HepG2 (cell line): ENCODE measurements around the gene EED. TPM values are rescaled to one million over a fixed set of nuclear protein-coding genes. Genes with fewer than 3 reads are reported as not detected.

ENCODE experiments used
- ATAC-seq: fragments of 200-7000 bp; cut with Tn5 transposase; 3 replicates; pipeline ENCODE4 v1.9.1; 2020; ENCODE audit warnings: mild to moderate bottlenecking, moderate library complexity
- BruUV-seq: library from RNA; stranded (reverse); fragments of 400-500 nt; replicated peaks from 2 replicates; lab custom pipeline; 2021; lab: Mats Ljungman, UMichigan
- CTCF ChIA-PET: fragments of 300-600 bp; formaldehyde crosslinking; extraction: SDS; loops from one replicate; lab custom pipeline; 2021; ENCODE audit warnings: low total read pairs, inconsistent platforms, low intra/inter-chr PET ratio; lab: Yijun Ruan, JAX
- POLR2A ChIA-PET: fragments of 350-600 bp; sonication (Branson Sonifier 250); formaldehyde crosslinking; loops from one replicate; lab custom pipeline; 2020; ENCODE audit warnings: antibody characterized with exemption, inconsistent platforms; lab: Yijun Ruan, JAX
- DNase-seq: peaks from one replicate; pipeline ENCODE4 v3.0.0-alpha.2; 2015; ENCODE audit warnings: low spot score
- FAIRE-seq: peaks from 3 replicates; lab custom pipeline; 2011; peaks lifted over from hg19 to GRCh38; lab: Jason Lieb, UNC
- H2AFZ ChIP-seq: one replicate; pipeline ENCODE4 v1.6.1; 2011; ENCODE audit warnings: low read length, inconsistent platforms
- H3K27ac ChIP-seq: fragments of 300-600 bp; 3 replicates; pipeline ENCODE4 v1.8.0; 2011; ENCODE audit warnings: mixed run types, mild to moderate bottlenecking, mixed read lengths, low read length, inconsistent platforms; ENCODE audit not compliant: insufficient read depth; ENCODE audit errors: extremely low read length
- H3K27me3 ChIP-seq, 2 experiments: fragments of 200-600 bp in 1 of 2; 2 replicates in 1 of 2; 3 replicates in 1 of 2; pipeline versions ENCODE4 v1.6.0 to v1.8.0; 2011; ENCODE audit warnings: low read length in 2 of 2, mild to moderate bottlenecking in 2 of 2, moderate library complexity in 2 of 2, inconsistent platforms in 1 of 2; ENCODE audit not compliant: insufficient read depth in 2 of 2, control insufficient read depth in 1 of 2
- H3K36me3 ChIP-seq, 2 experiments: fragments of 200-600 bp in 1 of 2; replicated peaks in 1 of 2; 2 replicates in 1 of 2; 3 replicates in 1 of 2; pipeline versions ENCODE4 v1.5.1 to v1.8.0; 2011; ENCODE audit warnings: low read length in 2 of 2, inconsistent platforms in 1 of 2; ENCODE audit not compliant: insufficient read depth in 2 of 2, control insufficient read depth in 1 of 2
- H3K4me1 ChIP-seq: 2 replicates; pipeline ENCODE4 v1.5.1; 2012; ENCODE audit warnings: low read length, inconsistent platforms; ENCODE audit not compliant: insufficient read depth
- H3K4me2 ChIP-seq: 2 replicates; pipeline ENCODE4 v1.6.0; 2011; ENCODE audit warnings: low read depth, low read length, inconsistent platforms
- H3K4me3 ChIP-seq, 3 experiments: fragments of 200-600 bp in 1 of 3; sonication (generic), shearing (Covaris generic) in 1 of 3; replicated peaks in 1 of 3; 2 replicates each; pipeline ENCODE4 v1.5.1; 2011 to 2016; ENCODE audit warnings: low read length in 3 of 3, inconsistent platforms in 2 of 3, low read depth in 2 of 3, mild to moderate bottlenecking in 2 of 3, control low read depth in 1 of 3, mixed read lengths in 1 of 3; ENCODE audit not compliant: insufficient read depth in 1 of 3
- H3K79me2 ChIP-seq: one replicate; pipeline ENCODE4 v1.6.1; 2011; ENCODE audit warnings: low read length, inconsistent platforms; ENCODE audit not compliant: insufficient read depth
- H3K9ac ChIP-seq: 2 replicates; pipeline ENCODE4 v1.6.0; 2011; ENCODE audit warnings: mild to moderate bottlenecking, low read depth, low read length, inconsistent platforms; ENCODE audit not compliant: insufficient read depth
- H3K9me3 ChIP-seq: 2 replicates; pipeline ENCODE4 v1.5.1; 2012; ENCODE audit warnings: mild to moderate bottlenecking, low read length
- H4K20me1 ChIP-seq: 2 replicates; pipeline ENCODE4 v1.6.0; 2011; ENCODE audit warnings: inconsistent platforms, mild to moderate bottlenecking, low read length, moderate library complexity; ENCODE audit not compliant: insufficient read depth
- ARNT2 ChIP-seq: sonication (generic); formaldehyde crosslinking; IDR thresholded peaks from 2 replicates; pipeline ENCODE4 v1.8.0; 2022; ENCODE audit warnings: mild to moderate bottlenecking, low read depth, missing genetic modification reagents, moderate library complexity
- CHD4 ChIP-seq: fragments of 200-600 bp; sonication (generic); IDR thresholded peaks from 2 replicates; pipeline ENCODE4 v1.7.0; 2017; ENCODE audit warnings: mild to moderate bottlenecking, low read length, borderline replicate concordance
- ETV5 ChIP-seq: IDR thresholded peaks from 2 replicates; pipeline ENCODE4 v1.6.1; 2018; ENCODE audit warnings: missing biosample characterization, missing genetic modification reagents, inconsistent platforms, borderline replicate concordance
- FOXA3 ChIP-seq: IDR thresholded peaks from 2 replicates; pipeline ENCODE4 v1.6.1; 2016; ENCODE audit warnings: missing genetic modification reagents, missing compliant biosample characterization
- HNF4A ChIP-seq: sonication (generic); formaldehyde crosslinking; IDR thresholded peaks from 2 replicates; pipeline ENCODE4 v1.4.0; 2020; ENCODE audit warnings: missing genetic modification reagents
- NCOR1 ChIP-seq: fragments of 200-600 bp; sonication (generic); IDR thresholded peaks from 2 replicates; pipeline ENCODE4 v1.7.0; 2017; ENCODE audit warnings: antibody characterized with exemption, low read length, borderline replicate concordance
- SCMH1 ChIP-seq: sonication (generic); formaldehyde crosslinking; IDR thresholded peaks from 2 replicates; pipeline ENCODE4 v1.9.0; 2021; ENCODE audit warnings: missing genetic modification reagents, mild to moderate bottlenecking, borderline replicate concordance
- SP140L ChIP-seq: sonication (generic); formaldehyde crosslinking; IDR thresholded peaks from 2 replicates; pipeline ENCODE4 v1.4.0; 2020; ENCODE audit warnings: missing genetic modification reagents, borderline replicate concordance
- ZNF549 ChIP-seq: sonication (generic); formaldehyde crosslinking; IDR thresholded peaks from 2 replicates; pipeline ENCODE4 v1.5.0; 2020; ENCODE audit warnings: missing genetic modification reagents
- WGBS: methylation state at CpG from one replicate; pipeline ENCODE4 v1.1.6; 2017; ENCODE audit warnings: low lambda C conversion rate; 5-methylcytosine and 5-hydroxymethylcytosine counted together
- in situ Hi-C: cut with HindIII; loops from 2 replicates; pipeline ENCODE4 v1.10.0; 2017; ENCODE audit warnings: low pct_unique_long_range_greater_than_20kb; ENCODE audit not compliant: extremely low pct_ligation_motif_present
- intact Hi-C: fragments of 100-400 bp; cut with micrococcal nuclease; formaldehyde crosslinking; loops from one replicate; pipeline ENCODE4 v1.10.0; 2022; ENCODE audit not compliant: unreplicated experiment
- polyA plus RNA-seq, 8 experiments: library from polyadenylated mRNA; depleted of rRNA in 3 of 8; stranded (reverse) in 7 of 8; unstranded in 1 of 8; fragments of >200 nt; fragmentation: Illumina TruSeq in 4 of 8; extraction: Trizol in 4 of 8; gene quantifications; 2 replicates each; pipeline versions ENCODE4 v1.2.1 to v1.2.3, GENCODE V29; 2011 to 2016; ENCODE audit warnings: low read depth in 4 of 8, missing spikeins in 1 of 8, mixed read lengths in 1 of 8; ENCODE audit not compliant: insufficient read depth in 1 of 8
- total RNA-seq, 5 experiments: library from RNA; depleted of rRNA; stranded (reverse); fragments of >200 nt; fragmentation: Illumina TruSeq; extraction: Trizol; gene quantifications; 2 replicates each; pipeline ENCODE4 v1.2.3, GENCODE V29; 2016; ENCODE audit warnings: low read depth in 1 of 5
- TF ChIP-seq, protein P1 (sequence below): IDR thresholded peaks from 2 replicates; pipeline ENCODE4 v1.4.0; 2020; ENCODE audit warnings: mild to moderate bottlenecking, missing genetic modification reagents
- TF ChIP-seq, protein P2 (sequence below): IDR thresholded peaks from 2 replicates; pipeline ENCODE4 v1.6.1; 2012; ENCODE audit warnings: inconsistent platforms
- TF ChIP-seq, protein P3 (sequence below): IDR thresholded peaks from 2 replicates; pipeline ENCODE4 v1.6.1; 2016; ENCODE audit warnings: low read depth, missing genetic modification reagents, missing compliant biosample characterization

EED gene
- total and polyA plus RNA-seq, 2 of the 13 experiments (the other 11 are each of a cell fraction or from before 2014, with no cell fraction given), result 11.0 to 28.4 TPM

DNA sequence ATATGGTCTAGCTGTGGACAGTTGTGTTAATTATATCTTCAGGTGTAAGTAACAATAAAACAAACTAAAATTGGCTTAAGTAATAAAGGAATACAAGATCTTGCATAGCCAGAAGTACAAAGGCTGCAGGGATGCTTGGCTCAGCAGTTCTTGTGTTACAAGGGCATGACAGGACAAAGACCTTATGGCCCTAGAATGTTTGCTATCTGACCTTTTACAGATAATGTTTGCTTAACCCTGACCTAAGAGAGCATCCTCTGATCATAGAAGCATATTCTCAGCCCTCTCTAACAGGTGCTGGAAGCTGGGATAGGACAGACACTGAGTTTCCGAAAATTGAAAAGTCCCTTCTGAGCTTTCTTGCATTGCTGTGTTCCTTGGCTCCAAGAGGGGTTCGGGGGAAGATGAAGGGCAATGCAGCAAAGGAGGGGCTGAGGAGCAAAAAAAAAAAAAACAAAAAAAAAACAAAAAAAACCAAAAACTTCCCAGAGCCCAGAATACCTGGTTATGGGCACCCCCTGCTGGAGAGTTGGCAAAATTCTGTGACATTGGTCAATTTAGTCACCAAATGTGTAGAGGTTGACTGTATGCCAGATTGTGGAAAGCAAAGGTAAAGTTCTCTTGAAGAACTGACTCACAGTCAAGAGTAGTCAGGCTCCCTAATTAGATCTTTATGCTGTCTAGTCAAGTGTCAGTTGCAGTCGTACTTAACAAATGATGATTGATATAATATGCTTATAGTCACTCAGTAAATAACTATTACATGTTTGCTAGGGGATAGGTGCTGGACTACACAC, 47.1 kb downstream of the EED start:
- Histone ChIP-seq H4K20me1 (no peaks in the 10 kb centered on the region), H3K9me3 (no peaks in the 10 kb centered on the region), H3K27ac (no peak overlapping the region), H3K9ac (no peak overlapping the region), H3K79me2 (no peaks in the 10 kb centered on the region), H3K36me3 (no peaks in the 10 kb centered on the region), H3K4me3 (no peak overlapping the region), H2AFZ (no peak overlapping the region), H3K4me1 (peaks cover 16% of the 10 kb centered on the region), H3K27me3 (no peaks in the 10 kb centered on the region), H3K4me2 (no peak overlapping the region)
- ChIA-PET CTCF (interaction anchor here (1.2 to 1.7 kb wide), 3 partner anchors 350 to 597 kb away, joined by 3 to 6 read pairs (median 5); partner anchors contain the start of gene CCDC83), POLR2A (no interaction called here)
- intact Hi-C loops, result loop anchor here (1.0 to 2.0 kb wide), 4 partner anchors 249 to 697 kb away; partner anchors contain the start of gene CCDC83
- in situ Hi-C loops, result loop anchor here (5.0 to 10.0 kb wide), 2 partner anchors 347 to 434 kb away; partner anchors contain the start of gene CCDC83
- peak; percentile 91 for ATAC-seq
- DNase-seq, result peak; percentile 70
- BruUV-seq, result no TSS peak
- WGBS, result 4% methylated on average over 3 of the region's 3 CpGs
- FAIRE-seq, result peak; percentile 37
- peak; percentile 51 for TF ChIP-seq HNF4A (CRISPR knock-in tag)
- TF ChIP-seq ARNT2 (CRISPR knock-in tag), result no peak
- TF ChIP-seq SCMH1 (CRISPR knock-in tag), result no peak
- TF ChIP-seq NCOR1, result 0 out of 2 replicates have a peak, but pooled peaks have one; percentile 28
- TF ChIP-seq, protein P1, sequence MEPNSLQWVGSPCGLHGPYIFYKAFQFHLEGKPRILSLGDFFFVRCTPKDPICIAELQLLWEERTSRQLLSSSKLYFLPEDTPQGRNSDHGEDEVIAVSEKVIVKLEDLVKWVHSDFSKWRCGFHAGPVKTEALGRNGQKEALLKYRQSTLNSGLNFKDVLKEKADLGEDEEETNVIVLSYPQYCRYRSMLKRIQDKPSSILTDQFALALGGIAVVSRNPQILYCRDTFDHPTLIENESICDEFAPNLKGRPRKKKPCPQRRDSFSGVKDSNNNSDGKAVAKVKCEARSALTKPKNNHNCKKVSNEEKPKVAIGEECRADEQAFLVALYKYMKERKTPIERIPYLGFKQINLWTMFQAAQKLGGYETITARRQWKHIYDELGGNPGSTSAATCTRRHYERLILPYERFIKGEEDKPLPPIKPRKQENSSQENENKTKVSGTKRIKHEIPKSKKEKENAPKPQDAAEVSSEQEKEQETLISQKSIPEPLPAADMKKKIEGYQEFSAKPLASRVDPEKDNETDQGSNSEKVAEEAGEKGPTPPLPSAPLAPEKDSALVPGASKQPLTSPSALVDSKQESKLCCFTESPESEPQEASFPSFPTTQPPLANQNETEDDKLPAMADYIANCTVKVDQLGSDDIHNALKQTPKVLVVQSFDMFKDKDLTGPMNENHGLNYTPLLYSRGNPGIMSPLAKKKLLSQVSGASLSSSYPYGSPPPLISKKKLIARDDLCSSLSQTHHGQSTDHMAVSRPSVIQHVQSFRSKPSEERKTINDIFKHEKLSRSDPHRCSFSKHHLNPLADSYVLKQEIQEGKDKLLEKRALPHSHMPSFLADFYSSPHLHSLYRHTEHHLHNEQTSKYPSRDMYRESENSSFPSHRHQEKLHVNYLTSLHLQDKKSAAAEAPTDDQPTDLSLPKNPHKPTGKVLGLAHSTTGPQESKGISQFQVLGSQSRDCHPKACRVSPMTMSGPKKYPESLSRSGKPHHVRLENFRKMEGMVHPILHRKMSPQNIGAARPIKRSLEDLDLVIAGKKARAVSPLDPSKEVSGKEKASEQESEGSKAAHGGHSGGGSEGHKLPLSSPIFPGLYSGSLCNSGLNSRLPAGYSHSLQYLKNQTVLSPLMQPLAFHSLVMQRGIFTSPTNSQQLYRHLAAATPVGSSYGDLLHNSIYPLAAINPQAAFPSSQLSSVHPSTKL (CRISPR knock-in tag), result peak; percentile 80
- TF ChIP-seq SP140L, result no peak
- TF ChIP-seq, protein P2, sequence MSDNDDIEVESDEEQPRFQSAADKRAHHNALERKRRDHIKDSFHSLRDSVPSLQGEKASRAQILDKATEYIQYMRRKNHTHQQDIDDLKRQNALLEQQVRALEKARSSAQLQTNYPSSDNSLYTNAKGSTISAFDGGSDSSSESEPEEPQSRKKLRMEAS, result no peak
- TF ChIP-seq ETV5 (CRISPR knock-in tag), result no peak
- TF ChIP-seq ZNF549 (CRISPR knock-in tag), result no peak
- TF ChIP-seq, protein P3, sequence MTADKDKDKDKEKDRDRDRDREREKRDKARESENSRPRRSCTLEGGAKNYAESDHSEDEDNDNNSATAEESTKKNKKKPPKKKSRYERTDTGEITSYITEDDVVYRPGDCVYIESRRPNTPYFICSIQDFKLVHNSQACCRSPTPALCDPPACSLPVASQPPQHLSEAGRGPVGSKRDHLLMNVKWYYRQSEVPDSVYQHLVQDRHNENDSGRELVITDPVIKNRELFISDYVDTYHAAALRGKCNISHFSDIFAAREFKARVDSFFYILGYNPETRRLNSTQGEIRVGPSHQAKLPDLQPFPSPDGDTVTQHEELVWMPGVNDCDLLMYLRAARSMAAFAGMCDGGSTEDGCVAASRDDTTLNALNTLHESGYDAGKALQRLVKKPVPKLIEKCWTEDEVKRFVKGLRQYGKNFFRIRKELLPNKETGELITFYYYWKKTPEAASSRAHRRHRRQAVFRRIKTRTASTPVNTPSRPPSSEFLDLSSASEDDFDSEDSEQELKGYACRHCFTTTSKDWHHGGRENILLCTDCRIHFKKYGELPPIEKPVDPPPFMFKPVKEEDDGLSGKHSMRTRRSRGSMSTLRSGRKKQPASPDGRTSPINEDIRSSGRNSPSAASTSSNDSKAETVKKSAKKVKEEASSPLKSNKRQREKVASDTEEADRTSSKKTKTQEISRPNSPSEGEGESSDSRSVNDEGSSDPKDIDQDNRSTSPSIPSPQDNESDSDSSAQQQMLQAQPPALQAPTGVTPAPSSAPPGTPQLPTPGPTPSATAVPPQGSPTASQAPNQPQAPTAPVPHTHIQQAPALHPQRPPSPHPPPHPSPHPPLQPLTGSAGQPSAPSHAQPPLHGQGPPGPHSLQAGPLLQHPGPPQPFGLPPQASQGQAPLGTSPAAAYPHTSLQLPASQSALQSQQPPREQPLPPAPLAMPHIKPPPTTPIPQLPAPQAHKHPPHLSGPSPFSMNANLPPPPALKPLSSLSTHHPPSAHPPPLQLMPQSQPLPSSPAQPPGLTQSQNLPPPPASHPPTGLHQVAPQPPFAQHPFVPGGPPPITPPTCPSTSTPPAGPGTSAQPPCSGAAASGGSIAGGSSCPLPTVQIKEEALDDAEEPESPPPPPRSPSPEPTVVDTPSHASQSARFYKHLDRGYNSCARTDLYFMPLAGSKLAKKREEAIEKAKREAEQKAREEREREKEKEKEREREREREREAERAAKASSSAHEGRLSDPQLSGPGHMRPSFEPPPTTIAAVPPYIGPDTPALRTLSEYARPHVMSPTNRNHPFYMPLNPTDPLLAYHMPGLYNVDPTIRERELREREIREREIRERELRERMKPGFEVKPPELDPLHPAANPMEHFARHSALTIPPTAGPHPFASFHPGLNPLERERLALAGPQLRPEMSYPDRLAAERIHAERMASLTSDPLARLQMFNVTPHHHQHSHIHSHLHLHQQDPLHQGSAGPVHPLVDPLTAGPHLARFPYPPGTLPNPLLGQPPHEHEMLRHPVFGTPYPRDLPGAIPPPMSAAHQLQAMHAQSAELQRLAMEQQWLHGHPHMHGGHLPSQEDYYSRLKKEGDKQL (CRISPR knock-in tag), result peak; percentile 66; the same call in 1 of the 2 replicates
- peak; percentile 84 for TF ChIP-seq FOXA3
- no peak for TF ChIP-seq CHD4
